GM18517 (cell line): ENCODE results near the gene PPM1H.

Source experiments
- ATAC-seq: cut with Tn5 transposase; IDR thresholded peaks from one replicate; pipeline ENCODE4 v1.9.1; 2021; ENCODE audit warnings: mild to moderate bottlenecking, moderate library complexity; ENCODE audit not compliant: unreplicated experiment

Gene PPM1H

GRCh38 chr12:62772416-62772955 is 162.5 kb downstream of the PPM1H start:
- ATAC-seq, result no peak

DNA sequence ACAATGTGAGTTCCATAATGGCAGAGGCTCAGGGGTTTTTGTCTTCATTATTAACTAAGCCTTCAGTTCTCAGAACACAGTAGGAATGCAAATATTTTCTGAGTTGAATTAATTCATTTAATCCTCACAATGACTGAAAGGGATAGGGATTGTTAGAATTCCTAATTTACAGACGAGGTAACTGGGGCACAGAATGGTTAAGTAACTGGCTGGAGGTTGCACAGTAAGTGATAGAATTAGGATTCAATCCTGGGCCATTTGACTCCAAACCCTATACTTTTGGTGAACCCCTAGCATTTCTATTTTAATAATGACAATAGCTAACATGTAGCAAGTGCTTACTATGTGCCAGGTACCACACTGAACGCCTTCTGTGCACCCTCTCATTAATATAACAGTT is 163.1 kb downstream of the PPM1H start:
- no peak for ATAC-seq

GRCh38 chr12:62770381-62770780 is 164.6 kb downstream of the PPM1H start:
- no peak for ATAC-seq

- no peak for ATAC-seq
Observed at GRCh38 chr12:62769076-62769619, 165.8 kb downstream of the PPM1H start.

DNA sequence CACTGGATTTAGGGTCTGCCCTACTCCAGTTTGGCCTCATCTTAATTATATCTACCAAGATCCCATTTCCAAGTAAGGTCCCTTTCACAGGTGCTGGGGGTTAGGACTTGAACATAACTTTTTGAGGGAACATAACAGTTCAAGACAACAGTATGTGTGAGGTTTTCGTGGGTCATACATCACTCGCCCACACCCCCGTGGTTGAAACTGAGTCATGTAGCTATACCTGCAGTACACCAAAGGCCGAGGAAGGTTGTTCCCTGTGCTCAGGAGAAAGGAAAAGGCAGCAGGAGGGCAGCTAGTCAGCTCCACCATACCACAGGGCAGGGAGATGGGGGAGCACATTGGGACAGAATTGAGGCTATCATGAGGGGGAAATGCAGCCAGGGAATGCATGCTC is 167.0 kb downstream of the PPM1H start:
- no peak for ATAC-seq

- no peak for ATAC-seq
Observed at GRCh38 chr12:62767496-62767895, 167.5 kb downstream of the PPM1H start.

- no peak for ATAC-seq
Observed at GRCh38 chr12:62766496-62766895, 168.5 kb downstream of the PPM1H start.

DNA sequence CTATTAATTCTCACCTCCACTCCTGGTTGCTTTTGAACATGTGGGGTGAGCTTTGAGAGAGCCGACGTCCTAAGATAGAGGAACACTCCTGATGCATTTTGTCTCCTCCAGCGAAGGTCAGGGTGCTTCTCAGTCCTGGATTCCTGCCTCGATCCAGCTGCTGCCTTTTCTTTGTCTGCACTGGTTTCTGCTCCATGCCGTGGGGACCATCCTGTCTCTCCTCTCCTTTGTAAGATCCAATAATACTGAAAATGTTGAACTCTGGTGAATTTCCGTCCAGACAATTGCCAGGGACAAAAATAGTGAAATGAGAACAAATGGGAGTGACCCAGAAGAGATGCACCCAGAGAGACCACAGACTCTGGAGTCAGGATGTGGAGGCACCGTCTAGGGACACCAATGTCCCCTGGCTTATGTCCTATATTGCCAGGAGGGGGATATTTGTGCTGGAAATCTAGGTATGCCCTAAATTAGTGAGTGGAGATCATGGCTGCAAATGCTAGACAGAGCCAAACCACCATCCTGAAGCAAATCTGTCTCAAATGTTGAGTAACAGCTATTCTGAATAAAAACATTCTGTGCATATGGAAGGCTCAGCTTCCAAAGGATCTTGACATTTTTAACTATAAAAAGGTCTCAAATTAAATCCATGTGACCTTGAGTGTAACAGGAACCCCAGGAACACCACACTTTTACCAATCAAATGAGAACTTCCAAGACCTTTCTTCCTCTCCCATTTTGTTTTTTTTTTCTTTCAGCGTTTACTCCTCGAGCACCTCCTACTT is 170.9 kb downstream of the PPM1H start:
- ATAC-seq, result no peak

DNA sequence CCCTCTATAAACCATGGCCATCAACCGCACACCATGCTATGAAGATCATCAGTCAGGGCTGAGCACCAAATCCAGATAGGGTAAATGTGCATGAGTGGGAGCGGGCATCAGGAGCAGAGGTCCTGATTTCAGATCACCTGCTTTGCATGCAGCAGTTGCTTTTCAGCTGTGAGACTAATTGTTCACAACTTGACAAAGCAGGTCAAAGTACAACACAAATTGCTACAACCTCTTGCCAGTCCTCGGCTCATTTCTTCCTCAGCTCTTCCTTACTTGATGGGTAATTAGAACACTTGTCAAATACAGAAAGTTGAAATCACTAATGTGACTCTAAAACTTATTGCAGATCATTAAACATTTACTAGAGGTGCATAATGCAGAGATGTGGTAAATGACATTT is 171.6 kb downstream of the PPM1H start:
- ATAC-seq, result no peak

DNA sequence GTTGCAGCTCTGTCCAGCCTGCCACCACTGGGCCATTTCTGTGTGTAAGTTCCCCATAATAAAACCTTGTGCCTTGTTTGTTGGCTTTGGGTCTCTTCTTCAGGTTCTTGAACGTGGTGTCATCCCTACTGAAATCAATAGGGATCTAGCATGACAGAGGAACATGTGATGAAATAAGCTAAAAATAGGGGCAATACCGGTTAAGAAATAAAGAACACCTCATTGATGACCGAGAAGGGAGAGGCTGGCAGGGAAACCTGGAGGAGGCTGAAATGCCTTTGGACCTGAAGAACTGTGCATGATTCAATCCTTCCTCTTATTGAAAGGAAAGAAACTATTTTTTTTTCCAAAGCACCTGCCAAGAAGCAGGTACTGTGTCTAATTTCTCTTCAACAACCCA is 172.3 kb downstream of the PPM1H start:
- no peak for ATAC-seq

- no peak for ATAC-seq
Observed at GRCh38 chr12:62761658-62762057, 173.3 kb downstream of the PPM1H start.

DNA sequence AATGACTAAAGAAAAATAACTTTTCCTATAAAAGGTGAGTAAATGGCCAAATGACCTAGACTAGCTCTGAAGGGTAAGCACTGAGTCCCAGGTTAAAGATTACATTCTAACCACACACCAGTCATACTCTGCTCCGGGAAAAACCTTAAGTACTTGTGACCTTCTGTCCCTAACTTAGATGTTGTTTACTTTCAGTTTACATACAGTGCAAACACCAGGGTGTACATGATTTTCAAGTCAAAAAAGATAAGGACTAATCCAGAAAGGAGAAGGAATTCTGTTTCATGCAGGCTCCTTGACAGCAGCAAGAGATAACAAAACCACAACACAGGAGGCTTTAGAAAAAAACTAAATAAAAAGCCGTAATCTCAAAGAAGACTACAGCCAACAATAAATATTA is 174.2 kb downstream of the PPM1H start:
- peak; percentile 98 for ATAC-seq

GRCh38 chr12:62760341-62760740 is 174.6 kb downstream of the PPM1H start:
- peak; percentile 24 for ATAC-seq

DNA sequence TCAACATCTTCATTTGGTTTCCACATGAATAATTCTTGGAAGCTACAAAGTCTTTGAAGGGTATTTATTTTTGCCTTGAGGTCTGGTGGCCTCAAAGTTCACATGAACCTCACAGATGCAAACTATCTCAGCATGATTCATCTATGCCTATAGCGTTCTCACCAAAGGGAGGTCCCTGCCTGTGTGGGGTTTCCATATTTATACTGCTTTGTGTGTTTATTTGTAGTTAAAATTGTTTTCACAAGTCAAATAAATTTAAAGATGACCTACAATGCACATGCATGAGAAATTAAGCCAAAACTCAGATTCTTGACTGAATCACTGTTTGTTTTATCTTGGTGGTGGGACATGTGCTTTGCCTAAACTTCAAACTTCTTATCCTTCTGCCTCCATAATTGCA is 176.7 kb downstream of the PPM1H start:
- no peak for ATAC-seq

GRCh38 chr12:62757048-62757447 is 177.9 kb downstream of the PPM1H start:
- ATAC-seq, result no peak

DNA sequence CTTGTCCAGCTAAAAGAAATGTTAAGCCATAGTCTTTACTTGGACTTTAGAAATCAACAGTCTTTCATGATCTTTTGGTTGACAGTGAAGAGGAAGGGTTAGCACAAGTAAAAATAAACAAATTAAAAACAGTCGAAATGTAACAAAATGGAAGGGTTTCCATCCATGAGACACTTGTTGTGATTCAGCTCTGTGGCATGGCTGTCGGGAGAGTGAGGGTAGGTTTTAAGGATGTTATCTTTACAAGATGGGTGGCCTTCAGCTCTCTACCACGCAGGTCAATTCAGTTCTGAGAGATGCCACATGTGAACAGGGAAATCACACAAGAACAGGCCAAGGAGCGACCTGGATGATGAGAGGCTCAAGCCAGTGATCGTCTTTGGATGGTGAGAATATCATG is 180.2 kb downstream of the PPM1H start:
- ATAC-seq, result no peak

DNA sequence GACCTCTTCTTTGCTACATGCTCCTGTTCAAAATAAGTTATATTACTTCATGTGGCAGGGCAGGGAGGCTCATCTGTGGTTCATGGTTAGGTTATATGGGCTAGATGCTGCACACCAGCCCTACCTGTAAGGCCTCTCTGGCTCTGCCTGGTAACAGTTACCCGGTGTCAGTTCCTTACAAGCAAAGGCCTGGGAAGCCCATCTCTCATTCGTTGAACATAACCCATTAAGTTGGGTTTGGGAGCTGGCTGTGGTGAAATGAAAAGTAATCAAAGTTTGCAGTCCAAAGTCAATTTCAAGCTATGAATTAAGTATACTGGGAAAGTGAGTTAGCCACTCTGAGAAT is 183.2 kb downstream of the PPM1H start:
- ATAC-seq, result no peak

- no peak for ATAC-seq
Observed at GRCh38 chr12:62750941-62751809, 183.8 kb downstream of the PPM1H start.

GRCh38 chr12:62749586-62749985 is 185.4 kb downstream of the PPM1H start:
- no peak for ATAC-seq

GRCh38 chr12:62748941-62749468 is 185.9 kb downstream of the PPM1H start:
- ATAC-seq, result no peak

GRCh38 chr12:62744551-62744950 is 190.4 kb downstream of the PPM1H start:
- ATAC-seq, result no peak
